ENCODE measurements around the gene RANBP3L.
"Not testable (repeated sequence)": the region's sequence is repeated elsewhere in the genome, so short reads cannot be mapped to it uniquely, and the experiment has no call there.

RANBP3L gene

GRCh38 chr5:36202521-36202961 lies 99.2 kb downstream of the RANBP3L start:
- DNase-seq: no peak

- DNase-seq: no peak
These were observed 101.2 kb downstream of the RANBP3L start for GRCh38 chr5:36200513-36200912.

- DNase-seq: no peak
These were observed 102.1 kb downstream of the RANBP3L start for GRCh38 chr5:36199620-36200019.

- not testable (repeated sequence) for DNase-seq
These were observed 102.9 kb downstream of the RANBP3L start for GRCh38 chr5:36198783-36199182.

Data from Kasumi-1 (cell line).